GM23248 (cell line): Measurements from ENCODE around the gene GIN1. TPM values are rescaled to one million over a fixed set of nuclear protein-coding genes. Genes with fewer than 3 reads are reported as not detected.

ENCODE experiments used
- DNase-seq: peaks from one replicate; pipeline ENCODE4 v3.0.0-alpha.2; 2015
- H2AFZ ChIP-seq: fragments of 200-600 bp; sonication (generic); 2 replicates; pipeline ENCODE4 v1.6.1; 2016; ENCODE audit warnings: antibody characterized with exemption
- H3F3A ChIP-seq: fragments of 200-600 bp; sonication (generic); 2 replicates; pipeline ENCODE4 v1.6.1; 2016; ENCODE audit warnings: mild to moderate bottlenecking, antibody characterized with exemption, mixed run types; ENCODE audit not compliant: insufficient read depth
- H3K27ac ChIP-seq: fragments of 200-600 bp; sonication (generic); 2 replicates; pipeline ENCODE4 v1.5.1; 2016; ENCODE audit warnings: mild to moderate bottlenecking
- H3K27me3 ChIP-seq: fragments of 200-600 bp; sonication (generic); replicated peaks from 2 replicates; pipeline ENCODE4 v1.6.1; 2016; ENCODE audit warnings: mild to moderate bottlenecking; ENCODE audit not compliant: insufficient read depth
- H3K36me3 ChIP-seq: fragments of 200-600 bp; sonication (generic); 2 replicates; pipeline ENCODE4 v1.6.1; 2016; ENCODE audit warnings: low read depth, mild to moderate bottlenecking
- H3K4me1 ChIP-seq: fragments of 200-600 bp; sonication (generic); 2 replicates; pipeline ENCODE4 v1.6.1; 2016; ENCODE audit warnings: mild to moderate bottlenecking; ENCODE audit not compliant: insufficient read depth
- H3K4me2 ChIP-seq: fragments of 200-600 bp; sonication (generic); one replicate; pipeline ENCODE4 v1.6.1; 2016; ENCODE audit warnings: mild to moderate bottlenecking; ENCODE audit not compliant: unreplicated experiment
- H3K4me3 ChIP-seq: fragments of 200-600 bp; sonication (generic); 2 replicates; pipeline ENCODE4 v1.5.1; 2016; ENCODE audit warnings: mild to moderate bottlenecking
- H3K79me2 ChIP-seq: fragments of 200-600 bp; sonication (generic); 2 replicates; pipeline ENCODE4 v1.6.1; 2016; ENCODE audit warnings: mild to moderate bottlenecking; ENCODE audit not compliant: insufficient read depth
- H3K9ac ChIP-seq: fragments of 200-600 bp; sonication (generic); 2 replicates; pipeline ENCODE4 v1.6.1; 2016; ENCODE audit warnings: mild to moderate bottlenecking
- H3K9me2 ChIP-seq: fragments of 200-600 bp; sonication (generic); 2 replicates; pipeline ENCODE4 v1.6.1; 2016; ENCODE audit warnings: mixed run types, mild to moderate bottlenecking, moderate library complexity; ENCODE audit not compliant: insufficient read depth
- H3K9me3 ChIP-seq: fragments of 200-600 bp; sonication (generic); one replicate; pipeline ENCODE4 v1.6.1; 2017; ENCODE audit warnings: low read depth
- H4K20me1 ChIP-seq: fragments of 200-600 bp; sonication (generic); 2 replicates; pipeline ENCODE4 v1.6.0; 2016; ENCODE audit not compliant: insufficient read depth
- EZH2 ChIP-seq: fragments of 200-600 bp; sonication (generic); IDR thresholded peaks from 2 replicates; pipeline ENCODE4 v1.6.1; 2018; ENCODE audit warnings: antibody characterized with exemption, mild to moderate bottlenecking; ENCODE audit not compliant: insufficient read depth, poor library complexity, severe bottlenecking
- EZH2phosphoT487 ChIP-seq: fragments of 200-600 bp; sonication (generic); IDR thresholded peaks from 2 replicates; pipeline ENCODE4 v1.6.1; 2018; ENCODE audit warnings: antibody characterized with exemption, moderate library complexity, mild to moderate bottlenecking, low read depth; ENCODE audit not compliant: insufficient read depth
- WGBS, 2 experiments: methylation state at CpG; one replicate each; pipeline ENCODE4 v1.1.6; 2015 to 2017; ENCODE audit warnings: low lambda C conversion rate in 2 of 2, low coverage in 1 of 2; ENCODE audit errors: missing lambda C conversion rate in 2 of 2; 5-methylcytosine and 5-hydroxymethylcytosine counted together
- in situ Hi-C: fragments of 300-500 bp; cut with MboI; formaldehyde crosslinking; loops from 2 replicates; pipeline ENCODE4 v1.15.0; 2020
- polyA plus RNA-seq: library from polyadenylated mRNA; unstranded; fragments of >200 nt; fragmentation: Nextera tagmentation; extraction: Ambion mirVana; gene quantifications from 2 replicates; pipeline ENCODE4 v1.2.1, GENCODE V29; 2016
- total RNA-seq: library from RNA; depleted of rRNA; stranded (reverse); fragments of >200 nt; shearing (Covaris generic); gene quantifications from 2 replicates; pipeline ENCODE4 v1.2.3, GENCODE V29; 2014; rRNA removed

GIN1 gene
- total and polyA plus RNA-seq, 2 experiments from 2014 or later: 2.1 to 5.8 TPM

DNA sequence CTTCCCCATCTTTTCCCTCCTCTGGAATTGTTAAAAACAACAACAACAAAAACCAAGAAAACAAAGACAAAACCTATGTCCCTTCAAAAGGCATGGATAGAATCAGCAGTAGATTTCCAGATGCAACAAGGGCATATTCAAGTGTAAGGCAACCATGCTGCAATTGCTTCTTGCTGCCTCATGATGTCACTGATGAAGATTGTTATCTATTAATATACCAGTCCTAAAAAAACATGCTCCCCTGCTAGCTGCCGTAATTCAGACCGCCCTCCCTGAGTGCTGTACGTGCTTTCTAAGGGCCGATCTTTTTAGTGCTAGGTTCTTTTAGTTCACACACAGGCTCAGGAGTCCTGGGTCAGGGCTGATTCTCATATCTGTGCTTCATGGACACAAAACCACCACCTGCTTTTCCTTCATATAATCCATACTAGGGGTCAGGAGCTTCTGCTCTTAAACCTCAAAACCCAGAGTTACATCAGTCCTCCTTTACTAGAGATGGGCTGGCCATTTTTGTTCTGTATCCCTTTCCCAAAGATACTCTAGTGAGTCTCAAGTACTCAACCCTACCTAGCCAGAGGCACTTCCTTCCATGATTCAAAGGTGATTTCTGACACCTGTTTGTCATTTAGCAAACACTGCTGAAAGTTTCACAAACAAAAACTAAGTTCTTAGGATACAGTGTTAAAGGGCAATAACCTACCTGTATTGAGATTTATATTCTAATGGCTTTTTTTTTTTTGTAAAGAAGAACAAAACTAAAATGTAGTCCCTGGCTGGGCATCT, 82.1 kb downstream of the GIN1 start:
- H3K9me2 ChIP-seq: no peaks in the 10 kb centered on the region
- 98% methylated on average over 4 of the region's 4 CpGs for WGBS, 2 experiments
- TF ChIP-seq EZH2phosphoT487 (no peak), EZH2 (no peak)
- H4K20me1 ChIP-seq: no peaks in the 10 kb centered on the region
- no peaks in the 10 kb centered on the region for H3K79me2 ChIP-seq
- no peak for DNase-seq
- H3K9ac ChIP-seq: no peak overlapping the region
- H3K27me3 ChIP-seq: no peaks in the 10 kb centered on the region
- H3K4me1 ChIP-seq: peaks cover 7% of the 10 kb centered on the region; the same call in 1 of the 2 replicates
- in situ Hi-C loops: no loop called here
- H3K9me3 ChIP-seq: no peaks in the 10 kb centered on the region
- no peak overlapping the region for H3K27ac ChIP-seq
- H3K4me2 ChIP-seq: no peak overlapping the region
- peaks cover 4% of the 10 kb centered on the region; the same call in 1 of the 2 replicates for H3K36me3 ChIP-seq
- no peaks in the 10 kb centered on the region; the same call in 1 of the 2 replicates for H3F3A ChIP-seq
- H3K4me3 ChIP-seq: no peak overlapping the region
- no peak overlapping the region for H2AFZ ChIP-seq

DNA sequence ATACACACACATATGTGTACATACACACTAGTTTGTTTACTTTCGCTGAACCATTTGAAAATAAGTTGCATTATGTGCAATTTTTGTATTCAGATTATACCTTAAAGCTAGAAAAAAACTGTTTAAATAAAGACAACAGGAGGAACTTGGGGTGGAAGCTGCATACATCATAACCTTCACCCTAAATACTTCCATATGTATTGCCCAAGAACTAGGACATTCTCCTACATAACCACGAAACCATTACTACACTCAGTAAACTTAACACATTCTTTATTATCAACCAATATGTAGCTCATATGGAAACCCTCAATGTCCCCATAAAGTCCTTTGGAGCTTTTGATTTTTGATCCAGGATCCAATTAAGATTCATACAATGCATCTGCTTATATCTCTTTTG, 83.3 kb downstream of the GIN1 start:
- H3K36me3 ChIP-seq: peaks cover 9% of the 10 kb centered on the region; the same call in 1 of the 2 replicates
- no peaks in the 10 kb centered on the region for H3K9me2 ChIP-seq
- no peaks in the 10 kb centered on the region for H4K20me1 ChIP-seq
- H3K27ac ChIP-seq: no peak overlapping the region
- H3K9ac ChIP-seq: no peak overlapping the region
- WGBS, 2 experiments: 94% methylated on average over 2 of the region's 2 CpGs
- no peaks in the 10 kb centered on the region; the same call in 1 of the 2 replicates for H3F3A ChIP-seq
- H3K9me3 ChIP-seq: no peaks in the 10 kb centered on the region
- in situ Hi-C loops: no loop called here
- no peaks in the 10 kb centered on the region for H3K79me2 ChIP-seq
- DNase-seq: no peak
- no peak overlapping the region for H2AFZ ChIP-seq
- H3K4me2 ChIP-seq: no peak overlapping the region
- H3K4me3 ChIP-seq: no peak overlapping the region
- TF ChIP-seq EZH2phosphoT487: no peak
- TF ChIP-seq EZH2: no peak
- H3K27me3 ChIP-seq: no peaks in the 10 kb centered on the region
- peaks cover 7% of the 10 kb centered on the region; the same call in 1 of the 2 replicates for H3K4me1 ChIP-seq

Other genes with a start within 250 kb of the GIN1 start
- gene PPIP5K2, start 163 bp upstream of the GIN1 start, total RNA-seq: 58.8 and 65.6 TPM in 2 replicates
- gene PPIP5K2, start 163 bp upstream of the GIN1 start, polyA plus RNA-seq: 42.3 and 47.5 TPM in 2 replicates
- gene MACIR, start 138.6 kb upstream of the GIN1 start, total RNA-seq: 31.5 and 36.3 TPM in 2 replicates
- gene MACIR, start 138.6 kb upstream of the GIN1 start, polyA plus RNA-seq: 35.6 and 35.7 TPM in 2 replicates